Measurements from ENCODE around the gene GLB1L3. TPM values are rescaled to one million over a fixed set of nuclear protein-coding genes. Genes with fewer than 3 reads are reported as not detected.

GLB1L3 gene
- polyA plus RNA-seq, 1 donor (not counting 4 experiments of a cell fraction or from before 2014, with no cell fraction given), result 3.0 TPM

DNA sequence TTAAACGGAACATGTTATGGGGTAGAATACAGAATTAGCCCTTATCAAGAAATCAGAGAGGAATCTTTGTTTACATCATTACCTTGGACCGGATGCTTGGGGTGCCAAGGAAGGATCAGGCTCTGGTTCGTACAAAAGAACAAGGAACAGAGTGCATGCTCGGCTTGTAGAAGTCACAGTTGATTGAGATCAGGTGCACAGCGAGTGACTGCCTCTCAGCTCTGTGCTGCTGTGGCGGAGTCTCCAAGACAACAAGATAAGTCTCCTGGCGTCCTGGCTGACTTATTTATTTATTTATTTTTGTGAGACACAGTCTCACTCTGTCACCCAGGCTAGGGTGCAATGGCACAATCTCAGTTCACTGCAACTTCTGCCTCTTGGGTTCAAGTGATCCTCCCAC, 87.4 kb downstream of the GLB1L3 start:
- Histone ChIP-seq H3K27me3 (ENCODE audit: control insufficient read depth, extremely low read depth, insufficient read depth, low read length) (no peaks in the 10 kb centered on the region), H3K9ac (ENCODE audit: control insufficient read depth, extremely low read depth, insufficient read depth, low read length) (no peak overlapping the region), H3K4me3 (ENCODE audit: control insufficient read depth in 2 of 3, extremely low read depth in 1 of 3, insufficient read depth in 2 of 3, low read depth in 1 of 3, low read length in 3 of 3) (no peak overlapping the region), H3K27ac (ENCODE audit: control insufficient read depth, insufficient read depth, low read length) (no peak overlapping the region), H3K4me1 (ENCODE audit: control insufficient read depth, extremely low read depth, insufficient read depth, low read length) (no peaks in the 10 kb centered on the region), H3K4me2 (ENCODE audit: control insufficient read depth, extremely low read depth, insufficient read depth, low read depth, low read length) (no peak overlapping the region), H2AFZ (ENCODE audit: control insufficient read depth, low read length) (no peak overlapping the region), H3K9me1 (ENCODE audit: control insufficient read depth, extremely low read depth, insufficient read depth, low read length) (no peaks in the 10 kb centered on the region), H3K36me3 (ENCODE audit: control insufficient read depth in 2 of 2, extremely low read depth in 1 of 2, insufficient read depth in 2 of 2, low read length in 2 of 2) (no peaks in the 10 kb centered on the region), H3K79me2 (ENCODE audit: control insufficient read depth, insufficient read depth, low read length) (no peaks in the 10 kb centered on the region), H3K9me3 (ENCODE audit: control insufficient read depth, low read depth, low read length) (no peaks in the 10 kb centered on the region), H4K20me1 (ENCODE audit: control insufficient read depth, extremely low read depth, insufficient read depth, low read length) (no peaks in the 10 kb centered on the region)
- dilution Hi-C loops (cut with MboI; ENCODE audit: extremely low pct_ligation_motif_present, low sequenced_read_pairs), result no loop called here
- DNase-seq (ENCODE audit: low read depth, low spot score) (no peak), FAIRE-seq (no peak)
- TF ChIP-seq EZH2 (IDR thresholded peaks at IDR 0.05; ENCODE audit: low read length), result no peak
- TF ChIP-seq, protein P1, sequence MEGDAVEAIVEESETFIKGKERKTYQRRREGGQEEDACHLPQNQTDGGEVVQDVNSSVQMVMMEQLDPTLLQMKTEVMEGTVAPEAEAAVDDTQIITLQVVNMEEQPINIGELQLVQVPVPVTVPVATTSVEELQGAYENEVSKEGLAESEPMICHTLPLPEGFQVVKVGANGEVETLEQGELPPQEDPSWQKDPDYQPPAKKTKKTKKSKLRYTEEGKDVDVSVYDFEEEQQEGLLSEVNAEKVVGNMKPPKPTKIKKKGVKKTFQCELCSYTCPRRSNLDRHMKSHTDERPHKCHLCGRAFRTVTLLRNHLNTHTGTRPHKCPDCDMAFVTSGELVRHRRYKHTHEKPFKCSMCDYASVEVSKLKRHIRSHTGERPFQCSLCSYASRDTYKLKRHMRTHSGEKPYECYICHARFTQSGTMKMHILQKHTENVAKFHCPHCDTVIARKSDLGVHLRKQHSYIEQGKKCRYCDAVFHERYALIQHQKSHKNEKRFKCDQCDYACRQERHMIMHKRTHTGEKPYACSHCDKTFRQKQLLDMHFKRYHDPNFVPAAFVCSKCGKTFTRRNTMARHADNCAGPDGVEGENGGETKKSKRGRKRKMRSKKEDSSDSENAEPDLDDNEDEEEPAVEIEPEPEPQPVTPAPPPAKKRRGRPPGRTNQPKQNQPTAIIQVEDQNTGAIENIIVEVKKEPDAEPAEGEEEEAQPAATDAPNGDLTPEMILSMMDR (optimal IDR thresholded peaks at IDR 0.05 in 1 of 3, IDR thresholded peaks at IDR 0.05 in 1 of 3, conservative IDR thresholded peaks at IDR 0.05 in 1 of 3; ENCODE audit: extremely low read depth in 1 of 3, insufficient read depth in 2 of 3, low read length in 3 of 3), result no peak

GRCh38 chr11:134364261-134364660, 88.1 kb downstream of the GLB1L3 start:
- no peaks in the 10 kb centered on the region for H3K9me3 ChIP-seq (ENCODE audit: control insufficient read depth, low read depth, low read length)
- dilution Hi-C loops (cut with MboI; ENCODE audit: extremely low pct_ligation_motif_present, low sequenced_read_pairs), result no loop called here
- H3K4me1 ChIP-seq (ENCODE audit: control insufficient read depth, extremely low read depth, insufficient read depth, low read length), result no peaks in the 10 kb centered on the region
- H3K9ac ChIP-seq (ENCODE audit: control insufficient read depth, extremely low read depth, insufficient read depth, low read length), result no peak overlapping the region
- H3K79me2 ChIP-seq (ENCODE audit: control insufficient read depth, insufficient read depth, low read length), result no peaks in the 10 kb centered on the region
- TF ChIP-seq, protein P1 (optimal IDR thresholded peaks at IDR 0.05 in 1 of 3, IDR thresholded peaks at IDR 0.05 in 1 of 3, conservative IDR thresholded peaks at IDR 0.05 in 1 of 3; ENCODE audit: extremely low read depth in 1 of 3, insufficient read depth in 2 of 3, low read length in 3 of 3), result no peak
- TF ChIP-seq EZH2 (IDR thresholded peaks at IDR 0.05; ENCODE audit: low read length), result no peak
- H2AFZ ChIP-seq (ENCODE audit: control insufficient read depth, low read length), result no peak overlapping the region
- H4K20me1 ChIP-seq (ENCODE audit: control insufficient read depth, extremely low read depth, insufficient read depth, low read length), result no peaks in the 10 kb centered on the region
- H3K9me1 ChIP-seq (ENCODE audit: control insufficient read depth, extremely low read depth, insufficient read depth, low read length), result no peaks in the 10 kb centered on the region
- FAIRE-seq (no peak), DNase-seq (ENCODE audit: low read depth, low spot score) (no peak)
- no peak overlapping the region for H3K27ac ChIP-seq (ENCODE audit: control insufficient read depth, insufficient read depth, low read length)
- H3K27me3 ChIP-seq (ENCODE audit: control insufficient read depth, extremely low read depth, insufficient read depth, low read length), result no peaks in the 10 kb centered on the region
- no peak overlapping the region for H3K4me3 ChIP-seq (ENCODE audit: control insufficient read depth in 2 of 3, extremely low read depth in 1 of 3, insufficient read depth in 2 of 3, low read depth in 1 of 3, low read length in 3 of 3)
- no peak overlapping the region for H3K4me2 ChIP-seq (ENCODE audit: control insufficient read depth, extremely low read depth, insufficient read depth, low read depth, low read length)
- H3K36me3 ChIP-seq (ENCODE audit: control insufficient read depth in 2 of 2, extremely low read depth in 1 of 2, insufficient read depth in 2 of 2, low read length in 2 of 2), result no peaks in the 10 kb centered on the region

Data from keratinocyte (primary cell).